PFSK-1 (cell line): ENCODE data around the gene RLN3.

ENCODE experiments used
- FOXP2 ChIP-seq: optimal IDR thresholded peaks from 2 replicates; pipeline ENCODE3; 2011; ENCODE audit warnings: borderline replicate concordance, control low read depth, inconsistent platforms; ENCODE audit not compliant: insufficient read depth; ENCODE audit errors: extremely low read length, extremely low read depth
- POLR2AphosphoS5 ChIP-seq: IDR thresholded peaks from 2 replicates; pipeline ENCODE4 v1.6.1; 2012; ENCODE audit warnings: low read depth, mild to moderate bottlenecking, control low read depth, low read length, moderate library complexity
- REST ChIP-seq, 2 experiments: IDR thresholded peaks; 2 replicates each; pipeline versions ENCODE4 v1.6.1 to v1.8.0; 2011 to 2012; ENCODE audit warnings: low read depth in 2 of 2, low read length in 2 of 2, control low read depth in 1 of 2, inconsistent platforms in 1 of 2, mild to moderate bottlenecking in 1 of 2, moderate library complexity in 1 of 2; ENCODE audit not compliant: insufficient read depth in 1 of 2
- SIN3A ChIP-seq: IDR thresholded peaks from 2 replicates; pipeline ENCODE4 v1.6.1; 2012; ENCODE audit warnings: mild to moderate bottlenecking, low read length, moderate library complexity, borderline replicate concordance; ENCODE audit not compliant: insufficient read depth
- TAF1 ChIP-seq: IDR thresholded peaks from 2 replicates; pipeline ENCODE4 v1.6.1; 2012; ENCODE audit warnings: low read length, control low read depth, borderline replicate concordance; ENCODE audit not compliant: insufficient read depth

The RLN3 gene

GRCh38 chr19:14066134-14066533 is 38.2 kb downstream of the RLN3 start:
- TF ChIP-seq SIN3A = no peak
- no peak for TF ChIP-seq POLR2AphosphoS5
- no peak for TF ChIP-seq REST (IDR thresholded peaks at IDR 0.05; ENCODE audit: insufficient read depth in 1 of 2, low read depth in 2 of 2, low read length in 2 of 2)

- no peak for TF ChIP-seq POLR2AphosphoS5
- no peak for TF ChIP-seq FOXP2
- no peak for TF ChIP-seq TAF1
- no peak for TF ChIP-seq SIN3A
- no peak for TF ChIP-seq REST (IDR thresholded peaks at IDR 0.05; ENCODE audit: insufficient read depth in 1 of 2, low read depth in 2 of 2, low read length in 2 of 2)
Measured at GRCh38 chr19:14070268-14071050, 42.5 kb downstream of the RLN3 start.

- no peak for TF ChIP-seq FOXP2
- TF ChIP-seq POLR2AphosphoS5 = no peak
- no peak for TF ChIP-seq TAF1
- no peak for TF ChIP-seq SIN3A
- no peak for TF ChIP-seq REST (IDR thresholded peaks at IDR 0.05; ENCODE audit: insufficient read depth in 1 of 2, low read depth in 2 of 2, low read length in 2 of 2)
Measured at GRCh38 chr19:14072535-14073260, 44.8 kb downstream of the RLN3 start, which contains the start of gene MISP3. Gene MISP3 (plus strand): TSS chr19:14072786. CDS start chr19:14073310, 524 bp downstream.

- TF ChIP-seq TAF1 = no peak
- peak; percentile 28 for TF ChIP-seq FOXP2
Measured at GRCh38 chr19:14073261-14073924, 45.4 kb downstream of the RLN3 start.

- TF ChIP-seq TAF1 (no peak), REST (IDR thresholded peaks at IDR 0.05; ENCODE audit: insufficient read depth in 1 of 2, low read depth in 2 of 2, low read length in 2 of 2) (no peak), FOXP2 (no peak), POLR2AphosphoS5 (no peak), SIN3A (no peak)
Measured at GRCh38 chr19:14073925-14074838, 46.2 kb downstream of the RLN3 start.
